ENCODE data around the gene MINPP1. TPM values are rescaled to one million over a fixed set of nuclear protein-coding genes. Genes with fewer than 3 reads are reported as not detected.

Gene MINPP1
- total RNA-seq, 1 donor from 2014 or later: 7.3 TPM

DNA sequence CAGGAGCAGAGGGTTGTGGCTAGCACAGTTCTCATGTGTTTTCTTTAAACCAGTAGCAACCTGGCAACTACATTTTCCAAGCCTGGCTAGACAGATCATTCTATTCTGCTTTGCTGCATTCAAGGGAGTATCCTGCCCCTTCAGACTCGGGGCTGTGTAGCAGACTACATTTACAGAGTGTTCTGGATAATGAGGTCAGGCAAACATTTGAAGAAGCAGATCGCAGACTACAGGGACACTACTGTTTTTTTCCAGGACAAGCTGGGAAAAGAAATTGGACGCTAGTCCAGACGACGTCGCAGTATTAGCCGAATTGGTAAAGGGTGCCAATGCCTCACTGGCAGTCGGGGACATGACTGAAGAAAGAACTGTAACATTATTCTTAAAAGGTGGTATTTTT, 94.0 kb downstream of the MINPP1 start:
- intact Hi-C loops (cut with DNase I): no loop called here

DNA sequence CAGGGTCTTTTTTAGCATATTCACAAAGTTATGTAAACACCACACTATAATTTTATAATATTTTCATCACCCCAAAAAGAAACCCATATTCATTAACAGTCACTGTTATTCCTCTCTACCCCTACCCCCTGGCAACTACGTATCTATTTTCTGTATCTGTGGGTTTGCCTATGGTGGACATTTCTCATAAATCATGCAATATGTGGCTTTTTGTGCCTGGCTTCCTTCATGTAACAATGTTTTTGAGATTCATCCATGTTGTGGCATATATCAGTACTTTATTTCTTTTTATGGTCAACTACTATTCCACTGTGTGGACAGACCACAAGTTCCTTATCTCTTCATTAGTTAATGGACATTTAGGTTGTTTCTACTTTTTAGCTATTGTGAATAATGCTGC, 95.9 kb downstream of the MINPP1 start:
- intact Hi-C loops (cut with DNase I): no loop called here
- DNase-seq (ENCODE audit: low spot score): no peak

More for the DNA sequence above, 94.0 kb downstream of the MINPP1 start:
- no peak for DNase-seq (ENCODE audit: low spot score)

Small RNA genes lying within 50 kb of the gene (microRNA-seq; reads per million reads assigned to microRNA genes)
- not detected for gene MIR4678

Other genes with a start within 250 kb of the MINPP1 start
- gene NUTM2D, start 147.1 kb upstream of the MINPP1 start, total RNA-seq: 3.0 TPM
- gene PAPSS2, start 155.0 kb downstream of the MINPP1 start, total RNA-seq: 4.6 TPM

Measured in cardiac septum (tissue), 1 donor.